HepG2 (cell line): Measurements from ENCODE around the gene NXN. TPM values are rescaled to one million over a fixed set of nuclear protein-coding genes. Genes with fewer than 3 reads are reported as not detected.
A peak's percentile ranks its signal among the peaks of the same experiment; 100 is the strongest.

ENCODE experiments used
- ARNTL ChIP-seq: sonication (generic); formaldehyde crosslinking; IDR thresholded peaks from 2 replicates; pipeline ENCODE4 v1.4.0; 2020; ENCODE audit warnings: mild to moderate bottlenecking, missing genetic modification reagents
- CHD4 ChIP-seq: fragments of 200-600 bp; sonication (generic); IDR thresholded peaks from 2 replicates; pipeline ENCODE4 v1.7.0; 2017; ENCODE audit warnings: mild to moderate bottlenecking, low read length, borderline replicate concordance
- ESRRA ChIP-seq: sonication (generic); formaldehyde crosslinking; IDR thresholded peaks from 2 replicates; pipeline ENCODE4 v1.5.1; 2020; ENCODE audit warnings: mild to moderate bottlenecking, low read depth, missing genetic modification reagents
- ETV5 ChIP-seq: IDR thresholded peaks from 2 replicates; pipeline ENCODE4 v1.6.1; 2018; ENCODE audit warnings: missing biosample characterization, missing genetic modification reagents, inconsistent platforms, borderline replicate concordance
- HNRNPLL ChIP-seq: fragments of 200-400 bp; formaldehyde crosslinking; IDR thresholded peaks from 2 replicates; pipeline ENCODE4 v1.6.1; 2017; ENCODE audit warnings: mild to moderate bottlenecking, low read depth, low read length; ENCODE audit not compliant: poor library complexity, severe bottlenecking
- HOXA9 ChIP-seq: sonication (generic); formaldehyde crosslinking; IDR thresholded peaks from 2 replicates; pipeline ENCODE4 v1.8.1; 2022; ENCODE audit warnings: missing genetic modification reagents, mild to moderate bottlenecking, moderate library complexity, borderline replicate concordance
- NR2F2 ChIP-seq: IDR thresholded peaks from 2 replicates; pipeline ENCODE4 v1.6.1; 2012; ENCODE audit warnings: low read depth, inconsistent platforms, borderline replicate concordance
- SMARCE1 ChIP-seq: fragments of 450-650 bp; IDR thresholded peaks from 2 replicates; pipeline ENCODE4 v1.6.1; 2017; ENCODE audit warnings: borderline replicate concordance
- SNRNP70 ChIP-seq: fragments of 200-400 bp; formaldehyde crosslinking; IDR thresholded peaks from 2 replicates; pipeline ENCODE4 v1.6.1; 2017; ENCODE audit warnings: mild to moderate bottlenecking, low read depth, low read length, moderate library complexity
- TARDBP ChIP-seq: sonication (generic); formaldehyde crosslinking; IDR thresholded peaks from 2 replicates; pipeline ENCODE4 v1.8.0; 2022; ENCODE audit warnings: mild to moderate bottlenecking, missing genetic modification reagents
- U2AF1 ChIP-seq: fragments of 200-400 bp; formaldehyde crosslinking; optimal IDR thresholded peaks from 2 replicates; pipeline ENCODE3; 2017; ENCODE audit warnings: mild to moderate bottlenecking, low read depth, low read length
- ZNF121 ChIP-seq: sonication (generic); formaldehyde crosslinking; IDR thresholded peaks from 2 replicates; pipeline ENCODE4 v1.5.0; 2020; ENCODE audit warnings: mild to moderate bottlenecking, missing genetic modification reagents
- ZNF382 ChIP-seq: sonication (generic); formaldehyde crosslinking; IDR thresholded peaks from 2 replicates; pipeline ENCODE4 v1.5.0; 2020; ENCODE audit warnings: missing genetic modification reagents, mild to moderate bottlenecking, borderline replicate concordance
- ZNF441 ChIP-seq: sonication (generic); formaldehyde crosslinking; IDR thresholded peaks from 2 replicates; pipeline ENCODE4 v1.7.0; 2021; ENCODE audit warnings: missing genetic modification reagents, borderline replicate concordance
- ZNF615 ChIP-seq: sonication (generic); formaldehyde crosslinking; IDR thresholded peaks from 2 replicates; pipeline ENCODE4 v1.5.0; 2020; ENCODE audit warnings: mild to moderate bottlenecking, missing genetic modification reagents, borderline replicate concordance
- polyA plus RNA-seq, 8 experiments: library from polyadenylated mRNA; depleted of rRNA in 3 of 8; stranded (reverse) in 7 of 8; unstranded in 1 of 8; fragments of >200 nt; fragmentation: Illumina TruSeq in 4 of 8; extraction: Trizol in 4 of 8; gene quantifications; 2 replicates each; pipeline versions ENCODE4 v1.2.1 to v1.2.3, GENCODE V29; 2011 to 2016; ENCODE audit warnings: low read depth in 4 of 8, missing spikeins in 1 of 8, mixed read lengths in 1 of 8; ENCODE audit not compliant: insufficient read depth in 1 of 8
- total RNA-seq, 5 experiments: library from RNA; depleted of rRNA; stranded (reverse); fragments of >200 nt; fragmentation: Illumina TruSeq; extraction: Trizol; gene quantifications; 2 replicates each; pipeline ENCODE4 v1.2.3, GENCODE V29; 2016; ENCODE audit warnings: low read depth in 1 of 5
- TF ChIP-seq, protein P1 (sequence below), 2 experiments: sonication (generic) in 1 of 2; formaldehyde crosslinking in 1 of 2; IDR thresholded peaks; 2 replicates each; pipeline versions ENCODE4 v1.6.1 to v1.9.0; 2014 to 2022; ENCODE audit warnings: antibody characterized with exemption in 1 of 2, borderline replicate concordance in 1 of 2, inconsistent platforms in 1 of 2, low read depth in 1 of 2, missing genetic modification reagents in 1 of 2
- TF ChIP-seq, protein P2 (sequence below): sonication (generic); formaldehyde crosslinking; IDR thresholded peaks from 2 replicates; pipeline ENCODE4 v1.5.1; 2020; ENCODE audit warnings: missing genetic modification reagents, mild to moderate bottlenecking, borderline replicate concordance
- TF ChIP-seq, protein P3 (sequence below): IDR thresholded peaks from 2 replicates; pipeline ENCODE4 v1.6.1; 2016

Gene NXN
- total and polyA plus RNA-seq, 2 of the 13 experiments (the other 11 are each of a cell fraction or from before 2014, with no cell fraction given), result 22.2 to 24.3 TPM

DNA sequence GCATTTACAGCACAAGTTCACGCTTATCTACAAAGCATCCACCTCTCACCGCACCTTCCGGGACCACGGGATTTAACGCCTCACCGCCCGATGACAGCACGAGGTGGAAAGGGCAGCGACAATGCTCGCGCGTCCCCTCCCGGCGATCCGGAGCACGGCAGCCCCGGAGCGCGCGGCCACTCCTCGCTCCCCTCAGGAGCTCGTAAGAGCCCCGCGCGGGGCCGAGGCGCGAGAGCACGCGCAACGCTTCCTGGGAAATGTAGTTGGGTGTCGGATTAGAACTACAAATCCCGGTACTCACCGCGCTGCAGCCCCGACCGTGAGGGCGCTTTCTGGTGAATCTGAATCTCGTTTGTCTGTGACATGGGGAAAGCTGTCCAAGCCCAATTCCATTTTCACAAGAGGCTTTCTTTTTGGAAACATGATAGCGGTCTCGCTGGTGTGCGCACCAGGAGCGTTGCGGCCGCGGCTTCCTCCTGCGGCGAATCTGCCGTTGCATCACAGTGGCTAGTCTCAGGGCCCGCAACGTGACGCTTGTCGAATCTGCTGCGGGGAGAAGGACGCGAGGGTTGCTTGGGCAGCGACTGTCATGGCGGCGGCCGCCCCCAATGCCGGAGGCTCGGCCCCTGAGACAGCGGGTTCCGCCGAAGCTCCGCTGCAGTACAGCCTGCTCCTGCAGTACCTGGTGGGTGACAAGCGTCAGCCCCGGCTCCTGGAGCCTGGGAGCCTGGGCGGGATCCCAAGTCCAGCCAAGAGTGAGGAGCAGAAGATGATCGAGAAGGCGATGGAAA, 17.2 kb upstream of the NXN start, which contains the start of gene TIMM22 (continued):
- TF ChIP-seq ZNF615 (CRISPR knock-in tag) (no peak; the same call in 1 of the 2 replicates), HOXA9 (CRISPR knock-in tag) (peak; percentile 78), ETV5 (CRISPR knock-in tag) (peak; percentile 74), SNRNP70 (no peak), NR2F2 (peak; percentile 52; the same call in 1 of the 2 replicates), ZNF121 (CRISPR knock-in tag) (peak; percentile 40; the same call in 1 of the 2 replicates), ESRRA (peak; percentile 49; the same call in 1 of the 2 replicates), CHD4 (no peak), TARDBP (peak; percentile 93), ZNF382 (CRISPR knock-in tag) (no peak), SMARCE1 (no peak), ARNTL (CRISPR knock-in tag) (peak; percentile 98), U2AF1 (peak; percentile 99), ZNF441 (CRISPR knock-in tag) (peak; percentile 48; the same call in 1 of the 2 replicates), HNRNPLL (peak; percentile 79)
- TF ChIP-seq, protein P1, sequence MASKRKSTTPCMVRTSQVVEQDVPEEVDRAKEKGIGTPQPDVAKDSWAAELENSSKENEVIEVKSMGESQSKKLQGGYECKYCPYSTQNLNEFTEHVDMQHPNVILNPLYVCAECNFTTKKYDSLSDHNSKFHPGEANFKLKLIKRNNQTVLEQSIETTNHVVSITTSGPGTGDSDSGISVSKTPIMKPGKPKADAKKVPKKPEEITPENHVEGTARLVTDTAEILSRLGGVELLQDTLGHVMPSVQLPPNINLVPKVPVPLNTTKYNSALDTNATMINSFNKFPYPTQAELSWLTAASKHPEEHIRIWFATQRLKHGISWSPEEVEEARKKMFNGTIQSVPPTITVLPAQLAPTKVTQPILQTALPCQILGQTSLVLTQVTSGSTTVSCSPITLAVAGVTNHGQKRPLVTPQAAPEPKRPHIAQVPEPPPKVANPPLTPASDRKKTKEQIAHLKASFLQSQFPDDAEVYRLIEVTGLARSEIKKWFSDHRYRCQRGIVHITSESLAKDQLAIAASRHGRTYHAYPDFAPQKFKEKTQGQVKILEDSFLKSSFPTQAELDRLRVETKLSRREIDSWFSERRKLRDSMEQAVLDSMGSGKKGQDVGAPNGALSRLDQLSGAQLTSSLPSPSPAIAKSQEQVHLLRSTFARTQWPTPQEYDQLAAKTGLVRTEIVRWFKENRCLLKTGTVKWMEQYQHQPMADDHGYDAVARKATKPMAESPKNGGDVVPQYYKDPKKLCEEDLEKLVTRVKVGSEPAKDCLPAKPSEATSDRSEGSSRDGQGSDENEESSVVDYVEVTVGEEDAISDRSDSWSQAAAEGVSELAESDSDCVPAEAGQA (IDR thresholded peaks at IDR 0.05; ENCODE audit: low read depth), result peak; percentile 91
- TF ChIP-seq, protein P1 (CRISPR knock-in tag; IDR thresholded peaks at IDR 0.05; ENCODE audit: borderline replicate concordance), result no peak; the same call in 1 of the 2 replicates
- TF ChIP-seq, protein P2, sequence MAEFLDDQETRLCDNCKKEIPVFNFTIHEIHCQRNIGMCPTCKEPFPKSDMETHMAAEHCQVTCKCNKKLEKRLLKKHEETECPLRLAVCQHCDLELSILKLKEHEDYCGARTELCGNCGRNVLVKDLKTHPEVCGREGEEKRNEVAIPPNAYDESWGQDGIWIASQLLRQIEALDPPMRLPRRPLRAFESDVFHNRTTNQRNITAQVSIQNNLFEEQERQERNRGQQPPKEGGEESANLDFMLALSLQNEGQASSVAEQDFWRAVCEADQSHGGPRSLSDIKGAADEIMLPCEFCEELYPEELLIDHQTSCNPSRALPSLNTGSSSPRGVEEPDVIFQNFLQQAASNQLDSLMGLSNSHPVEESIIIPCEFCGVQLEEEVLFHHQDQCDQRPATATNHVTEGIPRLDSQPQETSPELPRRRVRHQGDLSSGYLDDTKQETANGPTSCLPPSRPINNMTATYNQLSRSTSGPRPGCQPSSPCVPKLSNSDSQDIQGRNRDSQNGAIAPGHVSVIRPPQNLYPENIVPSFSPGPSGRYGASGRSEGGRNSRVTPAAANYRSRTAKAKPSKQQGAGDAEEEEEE (CRISPR knock-in tag), result 0 out of 2 replicates have a peak, but pooled peaks have one; percentile 10
- TF ChIP-seq, protein P3, sequence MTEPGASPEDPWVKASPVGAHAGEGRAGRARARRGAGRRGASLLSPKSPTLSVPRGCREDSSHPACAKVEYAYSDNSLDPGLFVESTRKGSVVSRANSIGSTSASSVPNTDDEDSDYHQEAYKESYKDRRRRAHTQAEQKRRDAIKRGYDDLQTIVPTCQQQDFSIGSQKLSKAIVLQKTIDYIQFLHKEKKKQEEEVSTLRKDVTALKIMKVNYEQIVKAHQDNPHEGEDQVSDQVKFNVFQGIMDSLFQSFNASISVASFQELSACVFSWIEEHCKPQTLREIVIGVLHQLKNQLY, result peak; percentile 28; the same call in 1 of the 2 replicates
